Esophagus squamous epithelium (tissue), 4 donors: ENCODE results near the gene DAG1.

ENCODE experiments used
- CTCF ChIP-seq, 6 experiments: fragments of 450-650 bp in 4 of 6; fragments of 200-600 bp in 2 of 6; sonication (generic) in 2 of 6; IDR thresholded peaks; one replicate each; pipeline ENCODE4 v1.5.1; 2016 to 2019; ENCODE audit warnings: antibody characterized with exemption in 6 of 6, mild to moderate bottlenecking in 4 of 6, moderate library complexity in 4 of 6
- POLR2A ChIP-seq, 4 donors: fragments of 450-650 bp; IDR thresholded peaks; one replicate each; pipeline ENCODE4 v1.6.1; 2017; ENCODE audit warnings: antibody characterized with exemption in 4 of 4, mild to moderate bottlenecking in 4 of 4, moderate library complexity in 3 of 4

- TF ChIP-seq CTCF (IDR thresholded peaks at IDR 0.05), result no peak
- no peak for TF ChIP-seq POLR2A (IDR thresholded peaks at IDR 0.05)
These were observed 49.9 kb downstream of the DAG1 start for GRCh38 chr3:49519916-49520385.
